Dermis microvascular lymphatic vessel endothelial cell (primary cell): ENCODE measurements around the gene ME3. TPM values are rescaled to one million over a fixed set of nuclear protein-coding genes. Genes with fewer than 3 reads are reported as not detected.
"Not testable (repeated sequence)": the region's sequence is repeated elsewhere in the genome, so short reads cannot be mapped to it uniquely, and the experiment has no call there.

Source experiments
- DNase-seq, 2 donors: peaks; one replicate each; pipeline versions ENCODE4 v3.0.0 to v3.0.0-alpha.2; 2010; ENCODE audit warnings: low read depth in 2 of 2
- total RNA-seq: library from RNA; depleted of rRNA; stranded (reverse); fragments of >200 nt; gene quantifications from 2 replicates; pipeline ENCODE4 v1.2.1, GENCODE V29; 2014

Gene ME3
- total RNA-seq, 1 donor from 2014 or later = 29.5 TPM

- no peak for DNase-seq
Observed at GRCh38 chr11:86663761-86664160, 8.7 kb downstream of the ME3 start.

DNA sequence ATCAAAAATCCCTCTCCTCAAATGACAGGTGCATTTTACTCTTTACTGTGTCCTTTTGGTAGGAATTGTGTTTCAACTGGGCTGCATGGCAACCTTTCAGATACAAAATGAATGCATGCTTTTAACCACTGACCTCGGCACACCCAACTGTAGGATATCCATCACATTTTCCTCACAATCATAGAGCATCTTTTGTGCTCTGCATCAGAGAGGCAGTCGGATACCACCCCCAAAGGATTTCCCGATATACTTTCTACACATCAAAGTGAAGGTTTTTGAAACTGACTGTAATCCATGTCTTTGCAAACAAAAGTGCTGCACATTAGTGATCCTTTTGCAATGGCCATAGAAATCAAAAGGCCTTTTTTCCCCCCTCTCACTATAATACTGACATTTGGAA lies 9.1 kb downstream of the ME3 start:
- no peak for DNase-seq

- DNase-seq = no peak
Observed at GRCh38 chr11:86660736-86661135, 11.7 kb downstream of the ME3 start.

DNA sequence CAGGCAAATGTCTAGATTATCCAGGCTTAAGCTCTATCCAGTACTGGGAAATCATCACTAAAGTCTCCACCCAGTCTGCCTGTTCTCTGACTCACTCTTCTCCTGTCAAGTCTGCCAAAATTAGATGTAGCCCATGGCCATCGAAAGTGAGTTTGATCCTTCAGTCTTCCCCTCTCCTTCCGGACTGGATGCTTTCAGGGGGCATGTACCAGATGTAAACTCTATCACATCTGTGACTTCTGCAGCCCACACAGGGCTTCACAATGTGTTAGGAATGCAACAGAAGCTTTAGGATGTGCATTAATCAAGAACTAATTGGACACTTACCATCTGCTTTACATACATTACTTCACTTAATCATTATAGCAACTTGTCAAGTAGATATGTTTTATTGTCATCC lies 12.3 kb downstream of the ME3 start:
- DNase-seq = peak in 1 of 2 donors; percentile 21

DNA sequence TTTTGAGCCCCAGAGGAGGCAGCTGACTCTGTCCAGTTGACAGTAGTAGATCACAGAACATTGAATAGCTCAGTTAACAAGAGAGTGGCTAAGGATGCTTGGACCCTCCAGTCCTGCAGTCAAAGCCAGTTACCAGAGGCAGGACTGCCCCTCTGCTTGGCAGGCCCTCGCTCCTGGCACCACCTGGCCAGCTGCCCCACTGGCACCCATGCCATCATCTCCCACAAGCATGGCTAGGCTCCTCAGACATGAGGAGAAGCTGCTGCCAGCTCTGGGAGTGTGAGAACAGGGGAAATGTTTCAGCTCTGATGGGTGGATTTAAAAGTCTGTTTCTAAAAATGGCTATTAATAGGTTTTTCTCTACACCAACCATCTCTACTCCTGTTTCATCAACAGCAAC lies 13.9 kb downstream of the ME3 start:
- no peak for DNase-seq

- not testable (repeated sequence) for DNase-seq
Observed at GRCh38 chr11:86645212-86645611, 27.2 kb downstream of the ME3 start.

- peak; percentile 65 to 77 for DNase-seq
Observed at GRCh38 chr11:86644291-86644690, 28.1 kb downstream of the ME3 start.

- no peak for DNase-seq
Observed at GRCh38 chr11:86641537-86642261, 30.7 kb downstream of the ME3 start.

- no peak for DNase-seq
Observed at GRCh38 chr11:86639137-86639536, 33.3 kb downstream of the ME3 start.

DNA sequence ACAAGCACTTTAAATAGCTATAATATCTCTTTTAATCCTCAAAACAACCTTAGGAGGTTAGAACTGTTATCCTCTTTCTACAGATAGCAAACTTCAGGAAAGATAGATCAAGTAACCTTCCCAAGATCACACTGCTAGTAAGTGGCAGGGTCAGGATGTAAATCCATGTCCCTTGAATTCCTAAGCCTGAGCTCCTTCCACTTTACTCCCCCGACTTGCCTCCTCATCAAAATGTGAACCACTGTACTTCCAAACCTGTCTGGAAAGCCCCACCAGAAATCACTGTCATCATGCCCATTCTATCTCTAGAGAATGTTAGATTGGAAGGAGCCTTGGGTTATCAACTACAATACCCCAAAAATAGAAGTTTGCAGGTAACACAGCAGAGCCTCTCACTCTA lies 33.7 kb downstream of the ME3 start:
- no peak for DNase-seq

DNA sequence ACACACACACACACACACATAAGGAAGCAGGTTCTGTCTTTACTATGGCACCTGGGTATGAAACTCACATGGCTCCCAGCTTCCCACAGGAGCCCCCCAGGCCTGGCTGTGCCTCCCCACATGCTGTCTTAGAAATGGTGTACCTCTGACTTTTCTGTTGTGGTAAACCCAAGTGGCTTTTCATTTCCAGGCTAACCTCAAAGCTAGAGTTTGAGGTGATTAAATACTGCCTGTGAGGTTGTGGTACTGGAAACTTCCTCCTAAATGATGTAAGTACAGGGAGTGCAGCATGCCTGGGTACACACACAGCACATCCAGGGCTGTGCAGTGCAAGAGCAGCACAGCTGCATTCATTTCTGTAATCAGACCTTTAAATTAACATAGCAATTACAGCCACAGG lies 34.4 kb downstream of the ME3 start:
- no peak for DNase-seq

DNA sequence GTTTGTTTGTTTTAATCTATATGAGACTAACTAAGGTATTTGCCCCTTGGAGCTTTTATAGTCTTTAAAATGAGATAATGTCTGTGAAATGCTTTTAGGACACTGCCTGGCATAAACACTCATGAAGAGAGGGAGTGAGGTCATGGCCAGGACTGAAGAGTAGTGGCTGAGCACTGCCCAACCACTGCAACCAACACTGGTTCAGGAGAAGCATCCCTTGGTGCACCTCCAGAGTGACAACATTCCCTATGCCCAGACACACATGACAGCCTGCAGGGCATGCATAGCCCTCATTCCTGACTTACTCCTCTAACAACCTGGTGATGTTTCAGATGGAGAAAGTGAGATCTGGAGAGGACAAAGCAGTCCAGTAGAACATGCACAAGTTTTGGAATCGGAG lies 36.1 kb downstream of the ME3 start:
- DNase-seq = no peak

GRCh38 chr11:86632499-86633269 lies 39.7 kb downstream of the ME3 start:
- DNase-seq = peak; percentile 78 to 97

DNA sequence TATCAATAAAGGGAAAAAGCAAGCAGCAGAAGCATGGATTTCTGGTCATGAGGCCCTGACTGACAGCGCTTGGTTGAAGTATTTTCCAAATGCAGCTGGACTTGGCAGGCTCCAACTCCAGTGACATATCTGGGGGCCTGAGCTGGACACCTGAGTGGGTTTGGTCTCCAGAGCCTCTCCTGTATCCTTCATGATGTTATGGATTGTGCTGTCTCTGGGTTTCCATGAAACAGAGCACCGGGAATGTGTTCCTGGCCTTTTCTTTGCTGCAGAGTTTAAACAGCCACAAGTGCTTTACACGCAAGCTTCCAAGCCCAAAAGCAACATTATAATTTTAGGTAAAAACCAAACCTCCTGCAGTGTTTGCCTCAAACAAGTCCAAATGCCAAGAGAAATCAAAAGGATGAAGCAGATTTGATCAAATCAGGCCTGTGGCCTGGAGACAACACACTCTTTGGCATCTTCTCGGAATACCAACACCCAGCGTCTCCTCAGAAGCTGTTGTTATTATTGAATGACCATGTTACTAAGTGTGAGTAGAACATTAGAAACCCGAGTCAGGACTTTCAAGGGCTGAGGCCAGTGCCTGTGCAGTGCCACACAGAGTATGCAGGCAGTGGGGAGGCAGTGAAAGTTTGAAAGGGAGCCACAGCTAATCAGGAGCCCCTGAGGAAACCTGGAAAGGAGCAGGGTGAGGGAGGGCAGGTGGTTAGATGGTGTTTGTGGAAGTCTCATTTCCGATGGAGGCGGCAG lies 42.0 kb downstream of the ME3 start:
- DNase-seq = no peak

DNA sequence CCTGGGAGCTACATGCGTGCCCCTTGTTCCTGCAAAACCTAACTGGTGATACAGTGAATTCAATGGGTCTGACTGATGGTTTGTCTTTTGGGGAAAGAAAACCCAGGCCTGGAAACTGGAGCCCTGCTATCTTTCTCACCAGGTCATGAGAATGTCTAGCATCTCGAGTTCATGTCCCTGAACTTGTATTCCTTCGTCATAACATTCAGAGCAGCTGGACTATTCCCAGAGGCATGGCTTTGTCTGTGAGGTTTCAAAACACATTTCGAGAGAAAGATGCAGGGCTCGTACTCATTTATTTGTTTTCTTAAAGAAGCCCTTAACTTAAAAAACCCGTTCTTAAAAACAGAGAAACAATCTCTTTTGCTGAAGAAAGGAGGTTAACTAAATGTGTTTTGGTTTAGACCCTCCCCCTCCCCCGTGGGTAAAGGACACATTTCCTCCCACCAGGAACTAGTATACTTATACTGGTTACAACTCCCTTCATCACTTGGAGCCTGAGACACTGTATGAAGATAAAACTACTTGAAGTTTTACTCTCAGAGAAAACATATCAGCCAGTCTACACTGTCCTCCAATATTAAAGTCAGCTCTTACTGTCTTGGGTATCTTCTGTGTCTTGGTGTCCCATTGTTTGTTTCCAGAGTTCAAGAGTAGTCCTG lies 43.2 kb downstream of the ME3 start:
- no peak for DNase-seq

- DNase-seq = no peak
Observed at GRCh38 chr11:86627776-86628455, 44.5 kb downstream of the ME3 start.

DNA sequence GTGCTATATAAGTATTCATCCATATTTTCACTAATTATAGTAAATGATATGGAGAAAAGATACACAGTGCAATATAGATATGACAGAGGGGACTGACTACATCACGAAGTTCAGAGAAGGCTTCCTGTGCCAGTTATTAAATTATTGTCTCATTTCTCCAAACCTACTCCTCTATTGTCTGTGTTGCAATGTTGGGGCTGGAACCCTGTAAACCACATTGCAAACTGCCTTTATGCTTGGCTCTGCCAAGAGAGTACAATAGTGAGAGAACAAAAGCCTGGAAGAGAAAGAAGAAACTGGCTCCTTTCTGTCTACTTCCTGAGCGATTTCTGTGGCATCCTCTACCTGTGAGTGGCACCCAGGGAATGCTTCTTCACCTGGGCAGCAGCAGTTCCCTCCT lies 46.4 kb downstream of the ME3 start:
- no peak for DNase-seq

DNA sequence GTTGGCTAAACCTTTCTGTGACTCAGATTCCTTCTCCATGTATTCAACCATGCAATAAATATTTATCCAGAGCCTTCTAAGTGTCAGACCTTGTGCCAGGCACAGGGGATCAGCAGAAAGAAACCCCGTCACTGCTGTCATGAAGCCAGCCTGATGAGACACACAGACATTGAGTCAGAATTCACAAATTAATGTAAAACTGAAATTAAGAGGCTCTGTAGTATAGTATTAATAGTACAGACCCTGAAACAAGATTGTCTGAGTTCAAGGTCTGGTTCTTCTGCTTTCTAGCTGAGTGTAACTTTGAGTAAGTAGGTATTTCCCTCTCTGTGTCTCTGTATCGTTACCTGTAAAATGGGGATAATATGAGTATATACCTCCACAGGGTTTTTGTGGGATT lies 46.9 kb downstream of the ME3 start:
- no peak for DNase-seq

- DNase-seq = no peak
Observed at GRCh38 chr11:86624366-86624765, 48.0 kb downstream of the ME3 start.

- no peak for DNase-seq
Observed at GRCh38 chr11:86623736-86624135, 48.7 kb downstream of the ME3 start.

DNA sequence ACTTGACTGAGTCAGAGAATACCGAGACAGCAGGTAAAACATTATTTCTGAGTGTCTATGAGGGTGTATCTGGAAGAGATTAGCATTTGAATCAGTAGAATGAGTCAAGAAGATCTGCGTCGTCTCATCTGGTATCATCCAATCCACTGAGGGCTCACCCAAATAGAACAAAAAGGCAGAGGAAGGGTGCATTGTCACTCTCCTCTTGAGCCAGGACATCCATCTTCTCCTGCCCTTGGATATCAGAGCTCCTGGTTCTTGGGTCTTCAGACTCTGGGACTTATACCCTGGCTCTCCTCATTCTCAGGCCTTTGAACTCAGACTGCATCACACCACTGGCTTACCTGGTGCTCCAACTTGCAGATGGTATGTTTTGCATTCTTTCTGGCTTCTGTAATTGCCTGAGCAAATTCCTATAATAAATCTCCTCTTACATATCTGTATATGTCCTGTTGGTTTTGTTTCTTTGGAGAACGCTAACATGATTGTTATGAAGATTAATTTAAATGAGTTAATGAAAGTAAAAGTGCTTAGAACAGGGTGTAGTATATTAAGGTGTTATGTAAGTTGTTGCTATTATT lies 49.3 kb downstream of the ME3 start:
- DNase-seq = no peak
